Osteocyte (in vitro differentiated cells): ENCODE results near the gene INSRR. TPM values are rescaled to one million over a fixed set of nuclear protein-coding genes. Genes with fewer than 3 reads are reported as not detected.

Experiments used
- DNase-seq: peaks from one replicate; pipeline ENCODE4 v3.0.0; 2021; ENCODE audit warnings: mixed read lengths; ENCODE audit not compliant: unreplicated experiment; ENCODE audit errors: extremely low spot score
- H3K27ac Mint-ChIP-seq: one replicate; pipeline ENCODE4 v1.8.0; 2021; ENCODE audit warnings: mild to moderate bottlenecking, mixed read lengths; ENCODE audit not compliant: unreplicated experiment
- H3K27me3 Mint-ChIP-seq: one replicate; pipeline ENCODE4 v1.8.0; 2021; ENCODE audit warnings: mixed read lengths; ENCODE audit not compliant: unreplicated experiment
- H3K36me3 Mint-ChIP-seq: one replicate; pipeline ENCODE4 v1.8.0; 2021; ENCODE audit warnings: mixed read lengths; ENCODE audit not compliant: unreplicated experiment
- H3K4me1 Mint-ChIP-seq: one replicate; pipeline ENCODE4 v1.8.0; 2021; ENCODE audit warnings: mixed read lengths; ENCODE audit not compliant: unreplicated experiment
- H3K4me3 Mint-ChIP-seq: one replicate; pipeline ENCODE4 v1.8.0; 2021; ENCODE audit warnings: mild to moderate bottlenecking, moderate library complexity, mixed read lengths; ENCODE audit not compliant: unreplicated experiment
- H3K9me3 Mint-ChIP-seq: one replicate; pipeline ENCODE4 v1.8.0; 2021; ENCODE audit warnings: mixed read lengths; ENCODE audit not compliant: unreplicated experiment
- total RNA-seq: library from RNA; stranded (reverse); gene quantifications from 2 replicates; pipeline ENCODE4 v1.2.1, GENCODE V29; 2021
- TF ChIP-seq, protein P1 (sequence below): fragments of 200-600 bp; sonication (generic); IDR thresholded peaks from 2 replicates; pipeline ENCODE4 v1.5.0; 2021; ENCODE audit warnings: antibody characterized with exemption, mild to moderate bottlenecking, moderate library complexity

Gene INSRR
- total RNA-seq, 1 donor from 2014 or later: 0.21 TPM

DNA sequence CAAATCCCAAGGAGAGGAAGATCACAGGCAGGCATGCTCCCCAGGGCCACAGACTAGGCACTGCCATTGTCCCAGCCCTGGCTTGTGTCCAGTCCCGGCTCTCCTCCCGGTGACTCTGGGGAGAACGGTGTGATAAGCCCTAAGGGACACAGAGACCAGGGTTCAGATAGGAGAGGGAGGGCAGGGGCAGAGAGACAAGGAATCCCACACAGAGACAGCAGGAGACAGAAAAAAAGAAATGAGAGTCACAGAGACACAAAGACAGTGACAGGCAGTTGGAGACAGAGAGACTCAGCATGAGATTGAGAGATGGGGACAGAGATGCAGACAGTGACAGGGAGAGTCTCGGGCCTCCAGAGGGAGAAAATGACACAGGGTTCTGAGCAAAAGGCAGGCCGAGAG lies 361 bp downstream of the INSRR start:
- DNase-seq: no peak
- Mint-ChIP-seq H3K36me3 (no peaks in the 10 kb centered on the region), H3K9me3 (no peaks in the 10 kb centered on the region), H3K4me3 (peak overlapping the region; percentile 61), H3K27me3 (peaks cover 60% of the 10 kb centered on the region), H3K4me1 (peaks cover 24% of the 10 kb centered on the region), H3K27ac (no peak overlapping the region)
- TF ChIP-seq, protein P1, sequence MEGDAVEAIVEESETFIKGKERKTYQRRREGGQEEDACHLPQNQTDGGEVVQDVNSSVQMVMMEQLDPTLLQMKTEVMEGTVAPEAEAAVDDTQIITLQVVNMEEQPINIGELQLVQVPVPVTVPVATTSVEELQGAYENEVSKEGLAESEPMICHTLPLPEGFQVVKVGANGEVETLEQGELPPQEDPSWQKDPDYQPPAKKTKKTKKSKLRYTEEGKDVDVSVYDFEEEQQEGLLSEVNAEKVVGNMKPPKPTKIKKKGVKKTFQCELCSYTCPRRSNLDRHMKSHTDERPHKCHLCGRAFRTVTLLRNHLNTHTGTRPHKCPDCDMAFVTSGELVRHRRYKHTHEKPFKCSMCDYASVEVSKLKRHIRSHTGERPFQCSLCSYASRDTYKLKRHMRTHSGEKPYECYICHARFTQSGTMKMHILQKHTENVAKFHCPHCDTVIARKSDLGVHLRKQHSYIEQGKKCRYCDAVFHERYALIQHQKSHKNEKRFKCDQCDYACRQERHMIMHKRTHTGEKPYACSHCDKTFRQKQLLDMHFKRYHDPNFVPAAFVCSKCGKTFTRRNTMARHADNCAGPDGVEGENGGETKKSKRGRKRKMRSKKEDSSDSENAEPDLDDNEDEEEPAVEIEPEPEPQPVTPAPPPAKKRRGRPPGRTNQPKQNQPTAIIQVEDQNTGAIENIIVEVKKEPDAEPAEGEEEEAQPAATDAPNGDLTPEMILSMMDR: no peak

DNA sequence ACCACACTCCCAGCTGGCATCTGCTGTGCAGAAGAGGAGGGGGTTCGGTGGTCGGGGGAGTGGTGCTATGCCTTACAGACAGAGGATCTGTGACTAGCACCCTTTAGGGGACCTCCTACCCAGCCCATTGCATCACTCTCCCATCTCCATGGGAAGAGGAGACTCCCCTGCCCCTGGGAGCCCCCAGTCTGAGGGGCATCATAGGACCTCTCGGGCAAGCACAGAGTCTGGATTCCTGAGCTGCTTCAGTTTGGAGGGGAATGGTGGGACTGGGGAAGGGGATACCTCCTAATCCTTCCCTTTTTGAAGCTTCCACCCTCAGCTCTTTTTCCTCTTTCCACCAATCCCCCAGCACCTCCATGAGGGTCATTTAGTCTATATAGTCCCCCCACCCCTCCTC lies 1.4 kb downstream of the INSRR start:
- DNase-seq: no peak
- no peaks in the 10 kb centered on the region for H3K9me3 Mint-ChIP-seq
- peaks cover 25% of the 10 kb centered on the region for H3K4me1 Mint-ChIP-seq
- H3K27me3 Mint-ChIP-seq: peaks cover 59% of the 10 kb centered on the region
- H3K4me3 Mint-ChIP-seq: no peak overlapping the region
- H3K27ac Mint-ChIP-seq: no peak overlapping the region
- no peaks in the 10 kb centered on the region for H3K36me3 Mint-ChIP-seq
- TF ChIP-seq, protein P1: no peak

DNA sequence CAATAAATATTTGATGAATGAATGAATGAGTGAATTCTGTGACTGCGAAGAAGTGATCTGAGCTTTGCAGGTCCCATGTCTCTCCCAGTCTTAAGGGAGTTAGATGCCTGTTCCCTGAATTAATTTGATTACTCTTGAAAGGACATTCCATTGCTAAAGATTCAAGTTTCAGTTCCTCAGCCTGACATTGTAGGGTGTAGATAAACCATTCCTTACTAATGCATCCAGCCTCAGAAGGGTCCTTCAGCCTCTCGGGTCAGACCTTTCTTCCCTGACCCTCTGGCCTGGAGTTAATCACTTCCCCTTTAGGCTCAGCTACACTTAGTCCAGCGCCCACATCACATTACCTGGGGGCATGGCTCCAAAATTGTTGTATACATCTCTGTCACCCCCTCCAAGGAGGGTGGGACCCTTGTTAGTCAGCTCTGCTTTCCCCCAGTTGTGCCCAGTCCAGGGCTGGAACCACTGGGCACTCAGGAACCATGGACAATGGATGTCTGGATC lies 2.6 kb downstream of the INSRR start:
- H3K4me3 Mint-ChIP-seq: no peak overlapping the region
- peaks cover 28% of the 10 kb centered on the region for H3K4me1 Mint-ChIP-seq
- no peaks in the 10 kb centered on the region for H3K36me3 Mint-ChIP-seq
- DNase-seq: no peak
- H3K27ac Mint-ChIP-seq: no peak overlapping the region
- no peaks in the 10 kb centered on the region for H3K9me3 Mint-ChIP-seq
- TF ChIP-seq, protein P1: no peak
- peaks cover 49% of the 10 kb centered on the region for H3K27me3 Mint-ChIP-seq

DNA sequence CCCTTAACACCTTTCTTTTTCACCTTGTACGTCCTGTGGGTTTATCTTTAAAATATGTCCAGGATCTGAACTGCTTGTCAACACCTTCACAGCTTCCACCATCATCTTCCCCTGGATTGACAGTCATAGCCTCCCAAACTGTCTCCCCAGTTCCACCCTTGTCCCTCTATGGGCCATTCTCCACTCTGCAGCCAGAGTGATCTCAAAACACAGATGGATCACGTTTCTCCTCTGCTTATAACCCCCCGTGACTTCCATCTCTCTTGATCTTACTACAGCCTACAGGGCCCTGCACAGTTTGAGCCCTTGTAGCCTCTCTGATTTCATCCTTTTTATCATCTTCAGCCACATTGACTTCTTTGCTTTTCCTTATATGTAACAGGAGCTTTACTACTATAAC lies 4.3 kb downstream of the INSRR start:
- peaks cover 42% of the 10 kb centered on the region for H3K27me3 Mint-ChIP-seq
- H3K4me3 Mint-ChIP-seq: no peak overlapping the region
- H3K9me3 Mint-ChIP-seq: no peaks in the 10 kb centered on the region
- no peak overlapping the region for H3K27ac Mint-ChIP-seq
- TF ChIP-seq, protein P1: no peak
- no peaks in the 10 kb centered on the region for H3K36me3 Mint-ChIP-seq
- no peak for DNase-seq
- peaks cover 19% of the 10 kb centered on the region for H3K4me1 Mint-ChIP-seq

DNA sequence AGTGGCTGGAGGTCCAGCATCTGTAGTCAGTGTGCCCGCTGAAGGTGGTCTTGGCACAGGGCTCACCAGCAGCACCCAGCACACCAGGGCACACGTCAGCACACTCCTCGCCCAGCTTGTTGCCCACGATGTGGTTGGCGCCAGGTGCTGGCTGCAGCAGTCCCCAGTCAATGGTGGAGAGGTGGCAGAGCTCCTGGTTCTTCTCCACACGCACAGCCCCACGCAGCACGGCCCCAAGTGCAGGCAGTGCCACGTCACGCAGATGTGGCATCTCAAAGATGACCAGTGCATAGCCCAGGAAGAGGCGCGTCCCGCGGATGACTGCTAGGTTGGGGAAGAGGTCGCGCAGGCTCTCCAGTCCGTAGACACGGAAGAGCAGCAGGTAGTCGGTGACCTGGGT lies 5.2 kb downstream of the INSRR start:
- Mint-ChIP-seq H3K27ac (no peak overlapping the region), H3K36me3 (no peaks in the 10 kb centered on the region), H3K4me3 (no peak overlapping the region), H3K9me3 (no peaks in the 10 kb centered on the region), H3K27me3 (peaks cover 42% of the 10 kb centered on the region), H3K4me1 (peaks cover 13% of the 10 kb centered on the region)
- no peak for DNase-seq
- TF ChIP-seq, protein P1: no peak
